ENCODE data around the gene DNAJB1.

Gene DNAJB1

DNA sequence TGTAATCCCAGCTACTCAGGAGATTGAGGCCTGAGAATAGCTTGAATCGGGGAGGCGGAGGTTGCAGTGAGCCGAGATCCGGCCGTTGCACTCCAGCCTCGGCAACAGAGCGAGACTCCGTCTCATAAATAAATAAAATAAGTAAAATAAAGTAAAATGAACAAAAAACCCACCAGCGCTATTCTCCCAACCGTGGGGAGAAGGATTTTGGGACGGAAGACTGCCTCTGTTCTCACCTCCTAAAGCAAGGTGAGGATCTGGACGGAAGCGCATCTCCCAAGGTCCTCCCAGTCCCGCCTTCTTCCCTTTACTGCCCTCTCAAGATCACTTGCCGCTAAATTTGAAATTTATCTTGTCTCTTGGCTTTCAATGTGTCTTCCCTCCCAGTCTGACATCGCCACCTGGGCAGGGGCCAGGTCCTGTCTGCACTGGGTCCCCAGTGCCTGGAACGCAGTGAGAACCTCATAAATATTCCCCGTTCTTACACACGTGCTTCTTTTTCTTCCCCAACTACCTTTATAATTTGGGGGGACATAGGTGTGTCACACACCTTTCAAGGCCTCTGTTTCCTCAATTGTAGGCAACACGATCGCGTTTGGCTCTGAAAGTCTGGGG is 1.2 kb upstream of the DNAJB1 start:
- no peaks in the 10 kb centered on the region for H3K9me3 ChIP-seq (ENCODE audit: control insufficient read depth in 2 of 2, low read length in 2 of 2)
- H3K4me3 ChIP-seq (ENCODE audit: low read length in 2 of 2) = peak overlapping the region; percentile 78 to 83
- peaks cover 31% of the 10 kb centered on the region for H3K4me1 ChIP-seq (ENCODE audit: control insufficient read depth, insufficient read depth, low read length)
- no peak overlapping the region for H3K9ac ChIP-seq (ENCODE audit: low read length in 2 of 2)
- peak overlapping the region; percentile 91 for H3K27ac ChIP-seq (ENCODE audit: low read length)
- no peaks in the 10 kb centered on the region for H3K27me3 ChIP-seq (ENCODE audit: control insufficient read depth in 1 of 2, insufficient read depth in 2 of 2, low read length in 2 of 2)
- peaks cover 20 to 21% of the 10 kb centered on the region in 2 donors for H3K36me3 ChIP-seq (ENCODE audit: control insufficient read depth in 2 of 2, insufficient read depth in 2 of 2, low read length in 2 of 2)

DNA sequence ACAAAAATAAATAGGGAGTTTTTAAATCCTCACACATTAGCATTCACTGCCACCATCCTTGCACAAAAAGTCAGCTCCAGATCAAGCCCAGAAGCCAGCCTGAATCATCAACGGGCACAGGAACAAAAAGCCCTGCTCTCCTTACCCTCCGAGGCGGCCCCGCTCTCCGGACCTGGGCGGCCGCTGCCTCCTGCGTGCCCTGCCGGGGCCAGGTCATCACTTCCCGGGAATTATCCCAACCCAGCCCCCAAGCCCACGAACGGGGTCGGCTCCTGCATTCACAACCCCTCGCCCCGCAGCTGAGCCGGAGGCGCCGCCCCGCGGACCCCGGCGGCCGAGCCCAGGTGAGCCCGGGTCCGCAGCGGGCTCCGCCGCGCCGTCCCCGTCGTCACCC is 754 bp downstream of the DNAJB1 start:
- no peaks in the 10 kb centered on the region for H3K9me3 ChIP-seq (ENCODE audit: control insufficient read depth in 2 of 2, low read length in 2 of 2)
- peaks cover 20 to 27% of the 10 kb centered on the region in 2 donors for H3K36me3 ChIP-seq (ENCODE audit: control insufficient read depth in 2 of 2, insufficient read depth in 2 of 2, low read length in 2 of 2)
- H3K9ac ChIP-seq (ENCODE audit: low read length in 2 of 2) = peak overlapping the region; percentile 78 to 99
- peaks cover 34% of the 10 kb centered on the region for H3K4me1 ChIP-seq (ENCODE audit: control insufficient read depth, insufficient read depth, low read length)
- peak overlapping the region; percentile 88 to 92 for H3K4me3 ChIP-seq (ENCODE audit: low read length in 2 of 2)
- no peaks in the 10 kb centered on the region for H3K27me3 ChIP-seq (ENCODE audit: control insufficient read depth in 1 of 2, insufficient read depth in 2 of 2, low read length in 2 of 2)
- peak overlapping the region; percentile 95 for H3K27ac ChIP-seq (ENCODE audit: low read length)

DNA sequence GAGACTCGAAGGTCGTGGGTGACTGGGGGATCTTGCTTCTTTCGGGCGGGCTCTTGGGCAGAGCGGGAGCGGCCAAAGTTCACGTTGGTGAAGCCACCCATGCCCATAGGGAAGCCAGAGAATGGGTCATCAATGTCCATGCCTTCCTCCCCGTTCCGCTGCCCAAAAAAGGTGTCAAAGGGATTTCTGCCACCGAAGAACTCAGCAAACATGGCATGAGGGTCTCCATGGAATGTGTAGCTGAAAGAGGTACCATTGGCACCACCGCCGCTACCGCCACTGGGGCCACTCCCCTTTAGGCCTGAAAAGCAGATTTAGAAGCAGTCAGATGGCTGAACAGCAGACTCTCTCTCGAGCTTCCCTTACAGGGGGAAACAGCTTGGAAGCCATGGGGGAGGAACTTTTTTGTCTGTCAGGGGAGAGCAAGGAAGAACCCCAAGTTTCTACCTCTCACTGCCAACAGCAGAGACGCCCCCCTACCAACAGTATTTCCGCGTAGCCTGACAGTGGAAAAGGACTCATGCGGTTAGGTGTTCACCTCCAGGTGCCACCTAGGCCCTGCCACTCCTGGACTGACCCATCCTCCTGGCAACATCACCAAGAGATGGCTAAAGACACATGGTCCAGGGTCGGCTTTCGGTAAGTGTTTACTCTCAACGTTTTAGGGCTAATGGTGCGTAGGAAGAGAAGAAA is 1.3 kb downstream of the DNAJB1 start:
- Histone ChIP-seq H3K9ac (ENCODE audit: low read length in 2 of 2) (peak overlapping the region; percentile 78 to 99), H3K36me3 (ENCODE audit: control insufficient read depth in 2 of 2, insufficient read depth in 2 of 2, low read length in 2 of 2) (peaks cover 20 to 27% of the 10 kb centered on the region in 2 donors), H3K4me1 (ENCODE audit: control insufficient read depth, insufficient read depth, low read length) (peaks cover 34% of the 10 kb centered on the region), H3K4me3 (ENCODE audit: low read length in 2 of 2) (peak overlapping the region; percentile 88 to 92), H3K27ac (ENCODE audit: low read length) (peak overlapping the region; percentile 95), H3K27me3 (ENCODE audit: control insufficient read depth in 1 of 2, insufficient read depth in 2 of 2, low read length in 2 of 2) (no peaks in the 10 kb centered on the region), H3K9me3 (ENCODE audit: control insufficient read depth in 2 of 2, low read length in 2 of 2) (no peaks in the 10 kb centered on the region)

DNA sequence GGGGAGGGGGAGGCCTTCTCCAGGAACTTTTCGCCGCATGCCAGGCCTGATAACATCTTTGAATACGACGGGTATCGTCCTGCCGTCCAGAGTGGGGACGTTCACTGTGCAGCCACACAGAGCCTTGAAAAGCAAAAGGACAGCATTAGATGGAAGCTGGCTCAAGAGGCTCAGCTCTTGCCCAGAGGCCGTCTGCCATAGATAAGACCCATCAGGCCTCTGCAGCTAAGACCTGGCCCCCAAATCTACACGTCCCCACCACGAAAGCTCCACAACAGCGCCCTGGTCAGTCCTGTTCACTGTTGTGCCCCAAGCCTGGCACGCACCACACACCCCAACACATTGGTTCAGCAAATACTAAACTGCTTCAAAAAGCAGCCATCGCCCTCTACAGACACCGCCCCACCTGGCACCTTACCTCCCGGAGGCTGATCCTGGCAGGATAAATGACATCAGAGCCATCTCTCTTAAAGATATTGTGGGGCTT is 2.1 kb downstream of the DNAJB1 start:
- peaks cover 20 to 27% of the 10 kb centered on the region in 2 donors for H3K36me3 ChIP-seq (ENCODE audit: control insufficient read depth in 2 of 2, insufficient read depth in 2 of 2, low read length in 2 of 2)
- H3K4me1 ChIP-seq (ENCODE audit: control insufficient read depth, insufficient read depth, low read length) = peaks cover 34% of the 10 kb centered on the region
- no peaks in the 10 kb centered on the region for H3K27me3 ChIP-seq (ENCODE audit: control insufficient read depth in 1 of 2, insufficient read depth in 2 of 2, low read length in 2 of 2)
- peak overlapping the region; percentile 88 to 92 for H3K4me3 ChIP-seq (ENCODE audit: low read length in 2 of 2)
- no peak overlapping the region for H3K27ac ChIP-seq (ENCODE audit: low read length)
- no peaks in the 10 kb centered on the region for H3K9me3 ChIP-seq (ENCODE audit: control insufficient read depth in 2 of 2, low read length in 2 of 2)
- peak overlapping the region in 1 of 2 donors; percentile 99 for H3K9ac ChIP-seq (ENCODE audit: low read length in 2 of 2)

DNA sequence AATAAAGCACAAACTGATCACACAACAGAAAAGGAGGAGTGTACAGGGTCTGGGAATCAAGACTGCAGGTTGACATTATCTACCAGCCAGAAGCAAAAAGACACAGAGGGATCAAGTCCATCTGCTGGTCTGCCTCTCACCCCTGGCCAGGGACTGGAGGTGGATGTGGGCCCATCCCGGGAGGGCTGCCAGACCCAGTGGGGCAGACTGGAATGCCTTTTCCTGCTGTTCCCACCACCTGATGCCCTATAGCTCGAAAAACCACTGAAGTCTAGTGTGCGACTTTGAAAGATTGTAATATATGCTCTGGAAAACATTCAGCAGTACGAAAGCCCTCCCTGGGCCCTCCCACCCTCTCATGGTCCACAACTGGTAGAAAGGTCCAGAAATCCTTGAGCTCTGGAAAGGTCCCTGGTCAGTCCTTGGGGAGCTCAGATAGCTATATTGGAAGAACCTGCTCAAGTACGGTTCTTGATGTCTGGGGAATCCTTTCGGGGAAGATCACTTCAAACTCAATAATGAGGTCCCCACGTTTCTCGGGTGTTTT is 2.6 kb downstream of the DNAJB1 start:
- H3K27ac ChIP-seq (ENCODE audit: low read length) = no peak overlapping the region
- peaks cover 34% of the 10 kb centered on the region for H3K4me1 ChIP-seq (ENCODE audit: control insufficient read depth, insufficient read depth, low read length)
- H3K27me3 ChIP-seq (ENCODE audit: control insufficient read depth in 1 of 2, insufficient read depth in 2 of 2, low read length in 2 of 2) = no peaks in the 10 kb centered on the region
- no peak overlapping the region for H3K9ac ChIP-seq (ENCODE audit: low read length in 2 of 2)
- peak overlapping the region; percentile 88 to 92 for H3K4me3 ChIP-seq (ENCODE audit: low read length in 2 of 2)
- H3K36me3 ChIP-seq (ENCODE audit: control insufficient read depth in 2 of 2, insufficient read depth in 2 of 2, low read length in 2 of 2) = peaks cover 20 to 27% of the 10 kb centered on the region in 2 donors
- H3K9me3 ChIP-seq (ENCODE audit: control insufficient read depth in 2 of 2, low read length in 2 of 2) = no peaks in the 10 kb centered on the region

DNA sequence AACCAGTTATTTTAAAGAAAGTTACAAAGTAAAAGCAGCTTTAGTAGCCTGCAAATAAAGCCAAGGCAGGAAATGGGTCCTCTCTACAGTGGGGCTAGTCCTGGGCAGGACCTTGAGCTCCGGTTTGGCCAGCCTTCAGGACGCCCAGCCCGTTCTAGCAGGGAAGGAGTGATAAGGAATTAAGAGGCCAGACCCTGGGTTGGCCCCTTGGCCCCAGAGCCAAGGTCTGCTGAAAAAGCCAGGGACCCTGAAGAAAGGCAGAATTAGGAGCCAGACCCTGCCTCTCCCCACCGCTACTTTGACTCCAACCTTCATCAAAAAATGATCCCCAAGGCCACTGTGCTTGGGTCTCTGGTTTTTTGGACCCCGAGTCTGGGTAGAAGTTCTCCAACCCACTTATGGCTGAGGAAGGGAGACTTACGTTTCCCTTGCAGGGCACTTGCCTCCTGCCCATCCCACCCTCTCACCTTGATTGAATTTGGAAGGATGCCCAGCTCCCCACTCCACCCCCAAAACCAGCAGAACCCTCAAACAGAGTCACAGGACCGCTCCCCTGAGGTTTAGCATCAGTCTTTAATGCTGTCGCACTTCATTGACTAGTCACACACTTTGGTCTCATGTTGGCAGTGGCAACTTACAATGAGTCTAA is 3.9 kb downstream of the DNAJB1 start:
- no peak overlapping the region for H3K27ac ChIP-seq (ENCODE audit: low read length)
- peaks cover 34% of the 10 kb centered on the region for H3K4me1 ChIP-seq (ENCODE audit: control insufficient read depth, insufficient read depth, low read length)

DNA sequence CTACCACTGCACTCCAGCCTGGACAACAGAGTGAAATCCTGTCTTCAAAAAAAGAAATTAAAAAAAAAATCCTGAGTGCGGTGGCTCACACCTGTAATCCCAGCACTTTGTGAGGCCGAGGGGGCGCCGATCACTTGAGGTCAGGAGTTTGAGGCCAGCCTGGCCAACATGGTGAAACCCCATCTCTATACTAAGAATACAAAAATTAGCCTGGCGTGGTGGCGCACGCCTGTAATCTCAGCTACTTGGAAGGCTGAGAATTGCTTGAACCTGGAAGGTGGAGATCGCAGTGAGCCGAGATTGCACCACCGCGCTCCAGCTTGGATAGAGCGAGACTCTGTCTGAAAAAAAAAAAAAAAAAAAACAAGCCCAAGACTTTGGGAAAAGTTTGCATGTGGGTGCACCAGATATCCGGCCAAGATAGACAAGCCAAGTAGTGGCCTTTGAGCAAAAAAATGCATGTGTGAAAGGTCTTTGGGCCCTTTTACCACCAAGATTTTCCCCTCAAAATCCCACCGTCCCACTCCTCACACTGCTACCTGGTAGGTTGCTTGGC is 5.7 kb downstream of the DNAJB1 start:
- H3K4me3 ChIP-seq (ENCODE audit: low read length in 2 of 2) = no peak overlapping the region
- H3K36me3 ChIP-seq (ENCODE audit: control insufficient read depth in 2 of 2, insufficient read depth in 2 of 2, low read length in 2 of 2) = peaks cover 20 to 27% of the 10 kb centered on the region in 2 donors
- H3K27ac ChIP-seq (ENCODE audit: low read length) = no peak overlapping the region
- H3K9me3 ChIP-seq (ENCODE audit: control insufficient read depth in 2 of 2, low read length in 2 of 2) = no peaks in the 10 kb centered on the region
- H3K4me1 ChIP-seq (ENCODE audit: control insufficient read depth, insufficient read depth, low read length) = peaks cover 30% of the 10 kb centered on the region
- H3K27me3 ChIP-seq (ENCODE audit: control insufficient read depth in 1 of 2, insufficient read depth in 2 of 2, low read length in 2 of 2) = no peaks in the 10 kb centered on the region
- no peak overlapping the region for H3K9ac ChIP-seq (ENCODE audit: low read length in 2 of 2)

More for the DNA sequence above, 3.9 kb downstream of the DNAJB1 start:
- no peak overlapping the region for H3K9ac ChIP-seq (ENCODE audit: low read length in 2 of 2)
- H3K27me3 ChIP-seq (ENCODE audit: control insufficient read depth in 1 of 2, insufficient read depth in 2 of 2, low read length in 2 of 2) = no peaks in the 10 kb centered on the region
- H3K36me3 ChIP-seq (ENCODE audit: control insufficient read depth in 2 of 2, insufficient read depth in 2 of 2, low read length in 2 of 2) = peaks cover 20 to 27% of the 10 kb centered on the region in 2 donors
- no peaks in the 10 kb centered on the region for H3K9me3 ChIP-seq (ENCODE audit: control insufficient read depth in 2 of 2, low read length in 2 of 2)
- H3K4me3 ChIP-seq (ENCODE audit: low read length in 2 of 2) = no peak overlapping the region

DNA sequence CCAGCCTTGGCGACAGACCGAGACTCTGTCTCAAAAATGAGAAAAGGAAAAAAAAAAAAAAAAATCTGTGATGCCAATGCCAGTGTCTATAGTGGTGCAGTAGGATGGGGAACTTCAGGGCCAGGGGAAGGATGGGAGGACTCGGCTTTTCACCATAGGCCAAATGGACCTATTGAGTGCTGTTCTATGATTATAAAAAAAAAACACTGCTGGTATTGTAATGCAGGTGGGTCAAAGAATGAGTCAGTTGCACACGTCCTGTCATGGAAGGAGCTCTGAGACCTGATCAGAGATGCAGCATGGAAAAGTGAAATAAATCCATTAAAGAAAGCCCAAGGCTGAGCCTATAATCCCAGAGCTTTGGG is 7.0 kb downstream of the DNAJB1 start:
- Histone ChIP-seq H3K36me3 (ENCODE audit: control insufficient read depth in 2 of 2, insufficient read depth in 2 of 2, low read length in 2 of 2) (peaks cover 17 to 24% of the 10 kb centered on the region in 2 donors), H3K9ac (ENCODE audit: low read length in 2 of 2) (no peak overlapping the region), H3K27me3 (ENCODE audit: control insufficient read depth in 1 of 2, insufficient read depth in 2 of 2, low read length in 2 of 2) (no peaks in the 10 kb centered on the region), H3K9me3 (ENCODE audit: control insufficient read depth in 2 of 2, low read length in 2 of 2) (no peaks in the 10 kb centered on the region), H3K4me3 (ENCODE audit: low read length in 2 of 2) (no peak overlapping the region), H3K27ac (ENCODE audit: low read length) (no peak overlapping the region), H3K4me1 (ENCODE audit: control insufficient read depth, insufficient read depth, low read length) (peaks cover 18% of the 10 kb centered on the region)

DNA sequence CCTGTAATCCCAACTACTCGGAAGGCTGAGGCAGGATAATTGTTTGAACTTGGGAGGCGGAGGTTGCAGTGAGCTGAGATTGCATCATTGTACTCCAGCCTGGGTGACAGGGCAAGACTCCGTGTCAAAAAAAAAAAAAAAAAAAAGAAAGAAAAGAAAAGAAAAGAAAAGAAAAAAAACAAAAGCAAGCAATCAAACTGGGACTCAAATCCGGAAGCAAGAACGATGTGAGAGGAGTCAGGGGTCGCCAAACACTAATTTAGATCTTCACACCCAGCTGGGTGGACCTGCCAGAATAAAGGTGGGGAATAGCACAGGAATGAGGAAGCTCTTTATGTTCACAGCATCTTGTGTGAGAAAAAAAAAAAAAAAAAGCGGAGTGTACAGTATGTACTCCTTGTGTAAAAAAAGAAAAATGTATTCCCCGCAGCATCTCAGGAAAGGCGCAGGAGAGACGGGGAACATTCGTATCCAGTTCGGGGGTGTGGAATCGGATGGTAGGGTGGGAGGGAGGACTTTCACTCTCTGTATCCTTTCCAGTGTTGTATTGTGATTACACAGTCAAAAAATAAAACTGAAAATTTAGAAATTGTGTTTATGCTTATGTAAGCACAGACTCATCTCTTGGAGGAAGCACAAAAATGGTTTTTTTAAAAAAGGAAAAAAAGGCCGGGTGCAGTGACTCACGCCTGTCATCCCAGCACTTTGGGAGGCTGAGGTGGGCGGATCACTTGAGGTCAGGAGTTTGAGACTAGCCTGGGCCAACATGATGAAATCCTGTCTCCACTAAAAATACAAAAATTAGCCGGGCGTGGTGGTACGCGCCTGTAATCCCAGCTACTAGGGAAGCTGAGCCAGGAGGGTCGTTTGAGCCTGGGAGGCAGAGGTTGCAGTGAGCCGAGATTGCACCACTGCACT is 7.6 kb downstream of the DNAJB1 start:
- Histone ChIP-seq H3K9ac (ENCODE audit: low read length in 2 of 2) (no peak overlapping the region), H3K4me3 (ENCODE audit: low read length in 2 of 2) (no peak overlapping the region), H3K4me1 (ENCODE audit: control insufficient read depth, insufficient read depth, low read length) (peaks cover 12% of the 10 kb centered on the region), H3K27ac (ENCODE audit: low read length) (no peak overlapping the region), H3K36me3 (ENCODE audit: control insufficient read depth in 2 of 2, insufficient read depth in 2 of 2, low read length in 2 of 2) (peaks cover 12 to 18% of the 10 kb centered on the region in 2 donors), H3K9me3 (ENCODE audit: control insufficient read depth in 2 of 2, low read length in 2 of 2) (no peaks in the 10 kb centered on the region), H3K27me3 (ENCODE audit: control insufficient read depth in 1 of 2, insufficient read depth in 2 of 2, low read length in 2 of 2) (no peaks in the 10 kb centered on the region)
